GM19193 (cell line): ENCODE measurements around the gene GPR143.

Experiments
- POLR2A ChIP-seq: IDR thresholded peaks from 4 replicates; pipeline ENCODE4 v1.6.1; 2011; ENCODE audit not compliant: insufficient read depth, insufficient read length; ENCODE audit errors: extremely low read depth

Gene GPR143

DNA sequence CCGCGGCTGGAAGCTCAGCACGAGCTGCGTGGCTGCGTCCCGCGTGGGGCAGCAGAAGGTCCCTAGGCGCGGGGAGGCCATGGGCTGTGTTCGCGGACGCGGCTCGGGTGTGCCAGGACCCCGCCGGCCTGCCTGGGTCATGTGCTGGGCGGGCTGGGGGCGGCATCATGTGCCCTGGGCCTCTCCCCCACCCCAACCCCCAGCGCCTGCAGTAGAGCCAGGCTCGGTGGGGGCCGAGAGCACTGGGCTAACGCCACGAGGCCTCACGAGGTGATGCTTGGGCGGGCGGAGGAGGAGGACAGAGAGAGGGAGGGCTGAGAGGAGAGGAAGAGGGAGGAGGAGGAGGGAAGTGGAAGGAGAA lies at the start of gene GPR143:
Gene GPR143 (minus strand): TSS at position 111 of the 361 bp plus-strand sequence. CDS start 30 bp downstream, at position 81.
- no peak for TF ChIP-seq POLR2A

DNA sequence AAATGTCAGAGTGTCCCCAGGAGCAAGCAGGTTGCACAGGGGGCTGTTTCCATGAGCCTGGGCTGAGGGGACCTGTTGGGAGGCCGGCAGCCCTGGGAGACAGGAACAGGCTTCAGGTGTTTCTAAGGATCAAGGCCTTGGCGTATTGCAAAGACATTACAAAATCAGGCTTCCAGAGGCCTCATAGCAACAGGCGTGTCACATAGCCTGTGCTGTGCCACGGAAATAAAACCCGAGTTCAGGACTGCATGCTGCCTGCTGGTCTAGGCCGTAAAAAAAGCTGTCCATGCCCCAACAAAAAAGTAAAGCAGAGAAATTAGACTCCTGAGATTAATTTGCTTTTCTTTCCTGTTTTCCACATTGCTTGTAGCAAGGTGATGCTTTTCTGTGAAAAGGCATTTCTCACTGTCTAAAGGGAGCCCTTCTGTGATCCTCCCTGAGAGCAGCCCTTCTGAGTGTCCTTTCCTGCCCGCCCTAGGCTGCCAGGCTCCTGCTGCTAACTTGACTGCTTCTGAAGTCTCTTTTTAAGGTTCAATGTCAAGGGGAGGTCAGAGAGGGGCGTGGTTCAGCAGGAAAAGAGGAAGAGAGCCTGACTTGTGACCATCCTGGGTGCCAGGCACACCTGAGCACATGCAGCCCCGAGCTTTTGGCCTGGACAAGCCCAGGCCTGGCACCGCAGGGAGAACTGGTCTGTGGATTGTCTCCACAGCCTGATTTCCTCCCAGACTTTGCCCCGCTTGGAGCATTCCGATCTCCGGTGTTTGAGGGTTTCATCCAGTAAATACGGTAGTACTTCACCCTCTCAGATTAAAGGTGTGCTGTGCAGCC lies 41.9 kb upstream of the GPR143 start:
- no peak for TF ChIP-seq POLR2A

DNA sequence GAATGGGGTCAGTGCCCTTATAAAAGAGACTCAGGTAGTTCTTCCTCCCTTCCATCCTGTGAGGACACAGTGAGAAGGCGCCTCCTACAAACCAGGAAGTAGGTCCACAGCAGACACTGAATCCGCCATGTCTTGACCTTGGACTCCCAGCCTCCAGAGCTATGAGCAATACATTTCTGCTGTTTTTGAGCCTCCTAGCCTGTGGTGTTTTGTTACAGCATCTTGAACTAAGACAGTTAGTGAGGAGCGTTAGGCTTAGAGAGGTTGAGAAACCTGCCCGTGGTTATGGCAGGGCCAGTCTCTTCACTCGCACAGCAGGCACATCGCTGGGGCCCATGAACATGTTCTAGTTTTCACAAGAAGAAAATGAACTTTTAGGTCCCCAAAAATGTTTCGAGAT lies 40.3 kb upstream of the GPR143 start:
- TF ChIP-seq POLR2A: no peak

DNA sequence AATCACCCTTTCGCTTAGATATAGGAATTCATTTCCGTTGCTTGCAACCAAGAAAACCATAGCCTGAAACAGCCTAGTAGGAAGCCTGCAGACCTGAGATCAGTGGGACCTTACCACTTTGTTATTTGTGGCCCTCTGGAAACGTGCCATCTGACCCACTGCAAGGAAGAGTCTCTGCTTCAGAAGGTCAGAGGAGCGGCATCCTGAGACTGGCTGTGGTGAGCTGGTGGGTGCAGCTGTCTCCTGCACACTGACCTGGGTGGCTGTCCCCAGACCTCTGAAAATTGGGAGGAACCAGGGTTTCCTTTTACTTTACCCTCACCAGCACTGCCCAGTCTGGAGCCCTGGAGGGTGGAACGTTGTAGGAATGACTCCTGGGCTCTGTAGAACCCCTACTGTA lies 38.8 kb upstream of the GPR143 start:
- TF ChIP-seq POLR2A: no peak

DNA sequence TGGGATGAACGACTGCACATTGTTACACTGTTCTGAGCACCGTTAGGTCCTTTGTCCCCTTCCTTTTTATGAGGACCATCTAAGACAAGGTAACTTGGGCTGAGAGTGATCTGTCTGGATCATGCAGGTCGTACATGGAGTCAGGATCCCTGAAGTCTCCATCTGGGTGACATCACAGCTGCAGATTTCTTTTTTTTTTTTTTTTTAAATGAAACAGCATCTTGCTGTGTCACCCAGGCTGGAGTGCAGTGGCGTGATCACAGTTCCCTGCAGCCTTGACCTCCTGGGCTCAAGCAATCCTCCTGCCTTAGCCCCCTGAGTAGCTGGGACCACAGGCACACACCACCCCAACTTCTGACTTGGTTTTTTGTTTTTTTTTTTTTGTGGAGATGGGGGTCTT lies 37.1 kb upstream of the GPR143 start:
- TF ChIP-seq POLR2A: no peak

DNA sequence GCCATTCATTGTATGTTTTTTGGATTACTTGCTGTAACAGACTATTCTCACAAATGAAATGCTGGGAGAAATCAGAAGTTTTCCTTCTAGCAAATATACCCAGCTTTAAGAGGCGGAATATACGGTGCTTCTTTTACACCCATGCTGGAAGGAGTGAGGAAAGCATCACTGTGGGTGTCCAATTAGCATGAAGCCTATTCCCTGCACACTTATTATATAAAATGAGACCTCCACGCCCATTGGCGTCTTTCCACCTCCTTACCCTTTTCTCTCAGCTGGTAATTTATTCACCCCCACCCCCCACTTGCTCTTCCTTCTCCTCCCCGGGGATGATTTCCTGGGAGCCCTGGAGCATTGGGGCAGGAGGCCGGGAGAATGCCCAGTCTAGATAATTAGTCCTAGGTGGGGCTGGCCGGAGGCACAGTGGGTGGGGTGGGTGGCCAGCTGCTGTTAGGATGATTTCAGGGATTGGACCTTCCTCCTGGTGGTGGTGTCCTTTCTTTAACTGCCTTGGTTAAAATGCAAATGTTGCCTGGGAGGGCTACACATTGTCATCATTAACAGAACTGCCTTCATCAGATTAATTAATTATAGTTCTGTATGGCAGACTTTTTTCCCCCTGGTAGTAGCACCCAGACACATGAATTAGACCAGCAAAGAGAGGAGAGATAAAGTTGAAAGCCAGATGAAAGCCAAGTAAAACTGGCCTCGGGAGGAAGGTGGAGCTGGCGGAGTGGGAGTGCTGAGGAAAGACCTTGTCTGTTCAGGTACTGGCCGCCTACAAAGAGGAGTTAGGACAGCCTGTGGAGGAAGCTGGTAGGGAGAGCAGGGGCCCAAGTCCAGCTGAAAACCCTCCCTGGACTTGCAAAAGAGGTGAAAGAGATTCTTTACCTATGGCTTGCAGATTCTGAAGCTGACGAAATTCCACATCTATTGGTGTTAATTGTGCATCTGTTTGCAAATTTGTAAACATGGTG lies 32.0 kb upstream of the GPR143 start:
- TF ChIP-seq POLR2A: no peak

DNA sequence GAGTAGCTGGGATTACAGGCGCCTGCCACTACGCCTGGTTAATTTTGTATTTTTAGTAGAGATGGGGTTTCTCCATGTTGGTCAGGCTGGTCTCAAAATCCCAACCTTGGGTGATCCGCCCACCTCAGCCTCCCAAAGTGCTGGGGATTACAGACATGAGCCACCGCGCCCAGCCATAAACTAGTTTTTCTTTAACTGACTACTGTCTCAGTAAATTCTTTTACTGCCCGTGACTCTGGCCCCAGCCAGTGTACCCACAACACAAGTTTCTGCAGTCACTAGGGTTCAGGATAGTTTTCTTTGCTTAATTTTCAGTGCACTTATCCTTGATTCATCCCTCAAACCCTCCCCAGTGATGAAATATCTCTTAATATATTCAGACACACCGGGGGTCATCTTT lies 28.8 kb upstream of the GPR143 start:
- no peak for TF ChIP-seq POLR2A

DNA sequence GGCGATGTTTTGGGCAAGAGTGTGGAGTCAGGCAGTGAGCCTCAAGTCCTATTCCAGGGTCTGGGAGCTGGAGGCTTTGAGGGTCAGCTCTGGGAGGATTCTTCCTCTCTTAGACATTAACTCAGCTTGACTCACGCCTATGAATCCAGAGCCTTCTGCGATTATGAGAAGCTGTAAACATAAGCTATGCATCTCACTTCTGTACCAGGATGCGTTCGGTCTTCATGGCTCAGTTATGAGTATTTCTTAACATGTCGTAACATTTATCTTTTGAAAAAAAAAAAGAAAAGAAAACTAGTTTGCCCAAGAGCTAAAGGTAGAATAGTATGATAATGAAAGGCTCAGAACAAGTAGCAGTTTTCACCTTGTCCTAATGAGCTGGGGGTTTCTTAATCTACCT lies 25.2 kb upstream of the GPR143 start:
- no peak for TF ChIP-seq POLR2A

DNA sequence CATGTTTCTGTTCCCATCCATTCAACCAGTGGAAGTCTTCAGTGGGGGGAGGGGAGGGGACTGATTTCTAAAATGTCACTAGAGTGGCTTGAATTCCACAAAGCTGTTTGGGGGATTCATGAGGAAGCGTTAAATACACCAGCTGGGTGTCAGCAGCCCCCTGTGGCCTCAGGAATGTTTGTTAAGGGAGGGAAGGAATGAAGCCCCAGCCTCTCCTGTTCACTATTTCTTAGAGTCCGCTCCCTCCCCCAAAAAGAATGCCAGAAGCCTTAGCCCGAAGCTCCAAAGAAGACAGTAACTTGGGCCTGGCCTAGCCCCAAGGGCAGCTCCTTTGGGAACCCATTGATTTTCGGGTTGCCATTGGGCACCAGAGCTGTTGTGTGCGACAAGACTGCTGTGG lies 23.9 kb upstream of the GPR143 start:
- no peak for TF ChIP-seq POLR2A

DNA sequence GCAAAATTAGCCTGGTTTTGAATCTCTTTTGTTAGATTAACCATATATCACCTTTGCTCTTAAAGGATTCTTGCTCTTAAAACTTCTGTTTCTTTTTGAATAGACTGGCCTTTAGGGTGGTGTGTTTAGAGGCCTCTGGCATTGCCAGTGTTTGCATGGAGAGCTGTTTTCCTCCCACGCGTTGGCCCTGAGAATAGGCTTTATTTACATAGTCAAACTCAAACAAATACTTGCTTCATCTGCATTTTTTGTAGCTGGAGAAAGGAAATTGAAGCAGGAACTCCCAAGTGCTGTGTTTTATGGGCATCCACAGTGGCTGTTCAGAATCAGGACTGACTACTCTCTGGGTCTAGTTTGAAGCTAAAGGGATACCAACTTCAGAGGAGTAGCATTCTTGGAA lies 23.3 kb upstream of the GPR143 start:
- no peak for TF ChIP-seq POLR2A

DNA sequence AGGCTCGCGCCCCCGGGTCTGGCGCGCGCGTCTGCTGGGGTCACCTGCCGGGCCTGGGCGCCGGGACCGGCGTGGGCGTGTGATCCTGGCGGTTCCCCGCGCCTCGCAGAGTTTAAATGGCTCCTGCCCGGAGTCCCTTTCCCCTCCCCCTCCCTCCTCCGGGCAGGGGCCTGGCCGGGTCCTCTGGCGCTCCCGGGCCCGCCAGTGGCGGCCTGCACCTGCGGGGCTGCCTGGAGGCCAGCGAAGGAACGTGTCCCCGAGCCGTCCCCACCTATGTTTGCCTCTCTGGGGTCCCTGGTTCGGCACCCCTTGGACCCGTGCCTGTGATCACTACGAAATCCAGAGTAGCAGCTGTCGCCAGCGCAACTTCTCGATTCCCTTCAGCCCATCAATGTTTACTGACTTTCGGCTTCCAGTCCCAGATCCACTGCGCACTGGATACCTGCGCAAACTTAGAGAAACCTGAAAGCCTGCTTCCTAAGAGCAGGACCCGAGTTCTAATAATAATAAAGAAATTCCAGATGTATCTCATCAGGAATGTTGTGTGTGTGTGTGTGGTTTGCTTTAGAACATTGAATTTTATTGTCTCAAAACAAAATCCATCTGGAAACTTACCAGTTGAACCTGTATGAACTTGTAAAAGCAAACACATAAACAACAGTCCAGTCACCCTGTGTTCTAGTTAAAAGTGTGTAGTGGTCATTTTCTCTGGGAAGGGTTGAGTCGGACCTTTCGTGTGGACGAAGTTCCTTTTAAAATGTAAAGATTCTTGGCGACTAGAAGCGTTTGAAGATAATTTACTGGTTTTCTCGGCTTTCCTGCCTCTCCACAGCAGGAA lies 21.4 kb upstream of the GPR143 start:
- TF ChIP-seq POLR2A: no peak

DNA sequence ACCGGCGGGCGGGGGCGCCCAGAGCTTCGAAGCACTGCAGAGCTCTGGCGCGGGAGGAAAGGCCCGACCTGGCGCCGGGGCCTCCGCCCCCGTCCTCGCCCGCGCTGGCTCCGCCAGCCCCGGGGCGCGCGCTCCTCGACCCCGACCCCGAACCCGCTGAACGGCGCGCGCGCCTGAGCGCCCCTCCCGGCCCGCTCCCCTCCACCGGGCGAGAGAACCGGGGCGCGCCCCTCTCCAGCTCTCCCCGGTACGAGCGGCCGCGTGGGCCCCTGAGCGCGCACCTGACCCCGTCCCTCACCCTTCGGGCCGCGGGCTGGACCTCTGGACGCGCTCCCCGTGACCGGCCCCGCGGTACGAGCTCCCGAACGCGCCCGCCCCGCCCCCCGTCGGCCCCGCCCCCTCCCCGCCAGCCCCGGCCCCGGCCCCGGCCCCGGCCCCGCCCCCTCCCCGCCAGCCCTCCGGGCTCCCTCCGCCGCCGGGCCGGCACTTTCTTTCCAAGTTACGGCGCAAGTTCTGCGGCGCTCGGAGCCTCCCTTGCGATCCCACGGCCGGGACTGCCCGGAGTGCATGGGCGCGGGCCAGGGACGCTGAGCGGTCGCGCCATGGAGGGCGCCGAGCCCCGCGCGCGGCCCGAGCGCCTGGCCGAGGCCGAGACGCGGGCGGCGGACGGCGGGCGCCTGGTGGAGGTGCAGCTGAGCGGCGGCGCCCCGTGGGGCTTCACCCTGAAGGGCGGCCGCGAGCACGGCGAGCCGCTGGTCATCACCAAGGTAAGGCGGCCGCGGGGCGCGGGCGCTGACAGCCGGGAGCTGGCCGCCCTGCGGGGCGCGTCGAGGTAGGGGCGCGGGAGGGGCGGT lies 20.5 kb upstream of the GPR143 start, which contains the start of gene SHROOM2:
Gene SHROOM2 (plus strand): TSS at position 486 of the 854 bp plus-strand sequence. CDS start 117 bp downstream, at position 603.
- no peak for TF ChIP-seq POLR2A

DNA sequence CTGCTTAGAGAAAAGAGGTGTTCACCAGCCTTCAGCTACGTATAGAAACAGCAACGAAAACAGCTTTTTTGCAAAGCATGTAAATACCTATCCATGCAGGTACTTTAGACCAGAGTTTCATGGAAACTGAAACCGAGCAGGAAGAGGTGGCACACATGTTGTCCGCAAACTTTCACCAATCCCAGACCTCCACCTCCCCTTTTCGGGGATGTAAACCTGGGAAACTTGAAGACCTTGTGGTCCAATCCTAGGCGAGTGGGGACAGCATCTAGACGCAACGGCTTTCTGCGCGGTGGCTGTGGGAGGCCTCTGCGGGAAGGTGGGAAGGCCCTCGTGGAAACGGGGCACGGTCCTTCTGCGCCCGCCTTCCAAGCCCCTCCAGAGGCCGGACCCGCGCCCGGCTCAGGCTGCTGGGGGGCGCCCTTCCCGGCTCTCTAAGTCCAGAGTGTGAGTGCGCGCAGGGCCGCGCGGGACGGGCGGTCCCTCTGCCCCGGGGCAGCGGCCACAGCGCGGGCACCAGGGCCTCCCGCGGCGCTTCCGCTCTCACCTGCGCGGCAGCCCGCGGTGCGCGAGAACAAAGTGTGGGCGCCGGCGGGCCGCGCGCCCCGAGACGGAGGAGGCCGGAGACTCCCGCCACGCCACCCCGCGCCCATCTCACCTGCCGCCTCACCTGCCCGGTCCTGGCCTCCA lies 19.8 kb upstream of the GPR143 start:
- no peak for TF ChIP-seq POLR2A
